Dermis blood vessel endothelial cell (primary cell): ENCODE data around the gene TEX13A. TPM values are rescaled to one million over a fixed set of nuclear protein-coding genes. Genes with fewer than 3 reads are reported as not detected.

ENCODE experiments used
- DNase-seq: peaks from one replicate; pipeline ENCODE4 v3.0.0; 2010
- total RNA-seq: library from RNA; depleted of rRNA; stranded (reverse); fragments of >200 nt; gene quantifications from 2 replicates; pipeline ENCODE4 v1.2.3, GENCODE V29; 2014

TEX13A gene
- total RNA-seq, 1 donor from 2014 or later = not detected

GRCh38 chrX:105173071-105173470 lies 47.4 kb downstream of the TEX13A start:
- no peak for DNase-seq
